H1 (cell line): ENCODE data around the gene TPM1. TPM values are rescaled to one million over a fixed set of nuclear protein-coding genes. Genes with fewer than 3 reads are reported as not detected.

Source experiments
- CTCF ChIA-PET: fragments of 300-600 bp; sonication (Branson Sonifier 250); formaldehyde crosslinking; loops from one replicate; lab custom pipeline; 2021; ENCODE audit not compliant: partially characterized antibody; lab: Charles Lee
- POLR2A ChIA-PET: fragments of 300-600 bp; sonication (Branson Sonifier 250); formaldehyde crosslinking; loops from one replicate; lab custom pipeline; 2021; ENCODE audit warnings: inconsistent platforms; ENCODE audit not compliant: partially characterized antibody; lab: Charles Lee
- DNase-seq, 2 experiments: peaks; one replicate each; pipeline versions ENCODE4 v3.0.0 to v3.0.0-alpha.2; 2010 to 2022; ENCODE audit warnings: low spot score in 2 of 2, low read depth in 1 of 2, mixed read lengths in 1 of 2
- FAIRE-seq: peaks from 2 replicates; lab custom pipeline; 2011; peaks lifted over from hg19 to GRCh38; lab: Jason Lieb, UNC
- H2AFZ ChIP-seq: 2 replicates; pipeline ENCODE4 v1.8.1; 2012; ENCODE audit warnings: low read length, inconsistent platforms
- H2AK5ac ChIP-seq: 2 replicates; pipeline ENCODE4 v1.6.1; 2013; ENCODE audit warnings: low read depth, low read length
- H2BK120ac ChIP-seq: replicated peaks from 2 replicates; pipeline ENCODE3; 2013; ENCODE audit warnings: low read depth, low read length, inconsistent platforms
- H2BK12ac ChIP-seq: 2 replicates; pipeline ENCODE4 v1.6.1; 2013; ENCODE audit warnings: low read depth, low read length
- H2BK15ac ChIP-seq: 2 replicates; pipeline ENCODE4 v1.6.1; 2013; ENCODE audit warnings: low read length
- H2BK20ac ChIP-seq: 2 replicates; pipeline ENCODE4 v1.6.1; 2013; ENCODE audit warnings: low read length
- H2BK5ac ChIP-seq: 2 replicates; pipeline ENCODE4 v1.6.1; 2013; ENCODE audit warnings: low read depth, low read length
- H3K14ac ChIP-seq: 2 replicates; pipeline ENCODE4 v1.6.1; 2013; ENCODE audit warnings: inconsistent platforms; ENCODE audit not compliant: insufficient read length
- H3K18ac ChIP-seq: 2 replicates; pipeline ENCODE4 v1.6.1; 2013; ENCODE audit warnings: low read length; ENCODE audit errors: extremely low read depth
- H3K23ac ChIP-seq: 2 replicates; pipeline ENCODE4 v1.6.1; 2013; ENCODE audit warnings: inconsistent platforms; ENCODE audit not compliant: insufficient read length
- H3K23me2 ChIP-seq: 2 replicates; pipeline ENCODE4 v1.6.1; 2013; ENCODE audit warnings: low read depth, low read length
- H3K27ac ChIP-seq: 2 replicates; pipeline ENCODE4 v1.6.1; 2011; ENCODE audit warnings: low read depth, low read length, inconsistent platforms
- H3K27me3 ChIP-seq, 4 experiments: replicated peaks in 1 of 4; 1 replicate in 1 of 4; 2 replicates in 3 of 4; pipeline versions ENCODE4 v1.6.1 to v1.8.1; 2011 to 2013; ENCODE audit warnings: low read length in 3 of 4, mild to moderate bottlenecking in 3 of 4, inconsistent platforms in 2 of 4, mixed read lengths in 2 of 4, moderate library complexity in 1 of 4; ENCODE audit not compliant: control insufficient read depth in 3 of 4, insufficient read depth in 3 of 4; ENCODE audit errors: extremely low read depth in 1 of 4
- H3K36me3 ChIP-seq, 4 experiments: 2 replicates each; pipeline versions ENCODE4 v1.6.1 to v1.8.1; 2011 to 2013; ENCODE audit warnings: mild to moderate bottlenecking in 4 of 4, low read length in 3 of 4, moderate library complexity in 2 of 4, control low read depth in 1 of 4, inconsistent platforms in 1 of 4; ENCODE audit not compliant: insufficient read depth in 4 of 4, control insufficient read depth in 2 of 4
- H3K4ac ChIP-seq: replicated peaks from 2 replicates; pipeline ENCODE3; 2013; ENCODE audit warnings: low read length, low read depth, mixed read lengths, inconsistent platforms; ENCODE audit not compliant: insufficient read length
- H3K4me1 ChIP-seq, 4 experiments: replicated peaks in 1 of 4; 1 replicate in 1 of 4; 2 replicates in 3 of 4; pipeline versions ENCODE4 v1.6.1 to v1.8.1; 2011 to 2013; ENCODE audit warnings: low read length in 3 of 4, inconsistent platforms in 2 of 4, mixed read lengths in 1 of 4; ENCODE audit not compliant: insufficient read depth in 4 of 4, control insufficient read depth in 3 of 4
- H3K4me2 ChIP-seq, 2 experiments: 2 replicates each; pipeline versions ENCODE4 v1.6.1 to v1.8.1; 2011 to 2013; ENCODE audit warnings: low read depth in 2 of 2, low read length in 2 of 2, control low read depth in 1 of 2, inconsistent platforms in 1 of 2, mild to moderate bottlenecking in 1 of 2; ENCODE audit not compliant: insufficient read depth in 1 of 2
- H3K4me3 ChIP-seq, 4 experiments: fragments of 200-600, 300-600 bp in 1 of 4; sonication (generic), shearing (Covaris generic), sonication (Bioruptor Twin) in 1 of 4; 2 replicates each; pipeline versions ENCODE4 v1.5.1 to v1.8.1; 2011 to 2016; ENCODE audit warnings: low read length in 4 of 4, low read depth in 3 of 4, control low read depth in 2 of 4, inconsistent platforms in 2 of 4, mild to moderate bottlenecking in 2 of 4, mixed read lengths in 1 of 4, moderate library complexity in 1 of 4; ENCODE audit not compliant: insufficient read depth in 2 of 4; ENCODE audit errors: extremely low read depth in 1 of 4
- H3K56ac ChIP-seq: replicated peaks from 2 replicates; pipeline ENCODE3; 2013; ENCODE audit warnings: low read depth, mild to moderate bottlenecking, mixed read lengths, low read length, inconsistent platforms; ENCODE audit not compliant: insufficient read length
- H3K79me1 ChIP-seq: 2 replicates; pipeline ENCODE4 v1.6.1; 2013; ENCODE audit warnings: low read depth, low read length, control low read depth
- H3K79me2 ChIP-seq, 2 experiments: 2 replicates each; pipeline versions ENCODE4 v1.6.1 to v1.8.1; 2012 to 2013; ENCODE audit warnings: low read length in 2 of 2, mild to moderate bottlenecking in 2 of 2, inconsistent platforms in 1 of 2; ENCODE audit not compliant: insufficient read depth in 2 of 2, control insufficient read depth in 1 of 2
- H3K9ac ChIP-seq, 4 experiments: replicated peaks in 1 of 4; 1 replicate in 1 of 4; 2 replicates in 3 of 4; pipeline versions ENCODE4 v1.6.1 to v1.8.1; 2011 to 2013; ENCODE audit warnings: low read depth in 3 of 4, low read length in 3 of 4, control low read depth in 2 of 4, mild to moderate bottlenecking in 2 of 4, moderate library complexity in 2 of 4, inconsistent platforms in 1 of 4; ENCODE audit errors: extremely low read depth in 1 of 4
- H3K9me3 ChIP-seq, 2 experiments: 2 replicates each; pipeline versions ENCODE4 v1.6.1 to v1.8.1; 2012 to 2013; ENCODE audit warnings: mild to moderate bottlenecking in 2 of 2, moderate library complexity in 2 of 2, control low read depth in 1 of 2, inconsistent platforms in 1 of 2, low read depth in 1 of 2, low read length in 1 of 2, mixed read lengths in 1 of 2; ENCODE audit not compliant: insufficient read depth in 2 of 2
- H4K20me1 ChIP-seq, 2 experiments: replicated peaks in 1 of 2; 2 replicates each; pipeline versions ENCODE3 to v1.8.1; 2011 to 2013; ENCODE audit warnings: inconsistent platforms in 2 of 2, low read length in 2 of 2, mild to moderate bottlenecking in 1 of 2; ENCODE audit not compliant: insufficient read depth in 2 of 2, control insufficient read depth in 1 of 2
- H4K5ac ChIP-seq: 2 replicates; pipeline ENCODE4 v1.6.1; 2013; ENCODE audit warnings: low read length, low read depth, mixed read lengths, inconsistent platforms; ENCODE audit not compliant: insufficient read length
- H4K8ac ChIP-seq: 2 replicates; pipeline ENCODE4 v1.8.0; 2013; ENCODE audit warnings: mild to moderate bottlenecking, moderate library complexity, low read length, inconsistent platforms; ENCODE audit not compliant: insufficient read depth; ENCODE audit errors: extremely low read depth
- H4K91ac ChIP-seq: replicated peaks from 2 replicates; pipeline ENCODE3; 2013; ENCODE audit warnings: low read length, mixed read lengths, inconsistent platforms; ENCODE audit not compliant: insufficient read length
- BCL11A ChIP-seq, 2 experiments: IDR thresholded peaks; one replicate each; pipeline ENCODE4 v1.6.1; 2011; ENCODE audit warnings: low read depth in 2 of 2, low read length in 2 of 2, mild to moderate bottlenecking in 2 of 2
- EP300 ChIP-seq, 2 experiments: IDR thresholded peaks; 1 replicate in 1 of 2; 2 replicates in 1 of 2; pipeline ENCODE4 v1.6.1; 2011 to 2012; ENCODE audit warnings: low read depth in 2 of 2, low read length in 2 of 2, mild to moderate bottlenecking in 2 of 2, borderline replicate concordance in 1 of 2, inconsistent platforms in 1 of 2, moderate library complexity in 1 of 2
- JUN ChIP-seq: IDR thresholded peaks from 2 replicates; pipeline ENCODE4 v1.6.1; 2011; ENCODE audit warnings: low read depth, mild to moderate bottlenecking, improper control_type of control experiment, low read length
- JUND ChIP-seq: IDR thresholded peaks from 2 replicates; pipeline ENCODE4 v1.6.1; 2011; ENCODE audit warnings: mild to moderate bottlenecking, improper control_type of control experiment, low read length
- KDM5A ChIP-seq: fragments of 200-600 bp; IDR thresholded peaks from 2 replicates; pipeline ENCODE4 v1.7.1; 2012; ENCODE audit warnings: mild to moderate bottlenecking, low read length, inconsistent platforms, mixed read lengths
- TAF7 ChIP-seq: optimal IDR thresholded peaks from 2 replicates; pipeline ENCODE3; 2011; ENCODE audit warnings: low read depth, mild to moderate bottlenecking, inconsistent platforms, low read length, moderate library complexity, borderline replicate concordance
- TBP ChIP-seq: IDR thresholded peaks from 2 replicates; pipeline ENCODE4 v1.6.1; 2011; ENCODE audit warnings: low read depth, low read length, improper control_type of control experiment
- TEAD4 ChIP-seq: IDR thresholded peaks from 2 replicates; pipeline ENCODE4 v1.6.1; 2012; ENCODE audit warnings: low read depth, low read length, inconsistent platforms, mixed read lengths
- YY1 ChIP-seq: IDR thresholded peaks from 2 replicates; pipeline ENCODE4 v1.6.1; 2011; ENCODE audit warnings: low read depth, mild to moderate bottlenecking, low read length
- WGBS, 2 experiments: shearing (Covaris generic) in 1 of 2; methylation state at CpG; one replicate each; pipeline versions ENCODE4 v1.1.6 to v1.1.7; 2013 to 2015; ENCODE audit warnings: low lambda C conversion rate in 2 of 2, mixed read lengths in 2 of 2, inconsistent platforms in 1 of 2, low coverage in 1 of 2, missing lambda C conversion rate in 1 of 2; ENCODE audit not compliant: insufficient replicate concordance in 2 of 2, insufficient coverage in 1 of 2, insufficient read length in 1 of 2; ENCODE audit errors: extremely low coverage in 1 of 2, missing lambda C conversion rate in 1 of 2; 5-methylcytosine and 5-hydroxymethylcytosine counted together
- polyA plus RNA-seq, 7 experiments: library from polyadenylated mRNA; depleted of rRNA in 3 of 7; stranded (reverse) in 5 of 7; unstranded in 2 of 7; fragments of >200 nt in 5 of 7; fragments of 200-250 nt in 2 of 7; gene quantifications; 1 replicate in 5 of 7; 2 replicates in 1 of 7; 4 replicates in 1 of 7; pipeline versions ENCODE4 v1.2.1 to v1.2.3, GENCODE V29; 2011 to 2013; ENCODE audit warnings: missing spikeins in 2 of 7, mixed read lengths in 2 of 7
- total RNA-seq: library from RNA; stranded (reverse); fragmentation: NEBNext Ultra II Directional; extraction: Animal tissue kit (Norgen Biotek cat#: 25700); gene quantifications from 2 replicates; pipeline ENCODE4 v1.2.1, GENCODE V29; 2021
- TF ChIP-seq, protein P1 (sequence below): IDR thresholded peaks from 2 replicates; pipeline ENCODE4 v1.6.1; 2011; ENCODE audit warnings: low read depth, mild to moderate bottlenecking, low read length; ENCODE audit not compliant: insufficient read depth

TPM1 gene
- total and polyA plus RNA-seq, 2 of the 8 experiments (the other 6 are each of a cell fraction or from before 2014, with no cell fraction given) = 258 to 579 TPM

GRCh38 chr15:63044645-63045464 is 2.3 kb downstream of the TPM1 start:
- Histone ChIP-seq H3K79me2 (peaks cover 0 to 32% of the 10 kb centered on the region in 2 experiments; a peak in 3 of 4 replicates), H4K91ac (no peak overlapping the region), H3K79me1 (no peaks in the 10 kb centered on the region), H3K27ac (peak overlapping the region; percentile 20; the same call in 1 of the 2 replicates), H3K56ac (no peak overlapping the region), H3K4me3 (peak overlapping the region; percentile 92 to 98 (median 96); a peak in 7 of 8 replicates), H2BK20ac (no peak overlapping the region), H3K18ac (peak overlapping the region; percentile 7; the same call in 1 of the 2 replicates), H3K4ac (no peak overlapping the region), H2BK5ac (peak overlapping the region; percentile 18; the same call in 1 of the 2 replicates), H3K4me1 (peaks cover 15 to 45% (median 27%) of the 10 kb centered on the region in 4 experiments), H2BK120ac (no peak overlapping the region), H2BK12ac (no peak overlapping the region), H3K9ac (peak overlapping the region in 2 of 4 experiments; percentile 83 to 89; a peak in 2 of 7 replicates), H3K36me3 (peaks cover 8 to 47% (median 18%) of the 10 kb centered on the region in 4 experiments; a peak in 7 of 8 replicates), H3K4me2 (peak overlapping the region; percentile 87 to 94), H3K23ac (no peak overlapping the region), H4K20me1 (peaks cover 3 to 9% of the 10 kb centered on the region in 2 experiments), H3K23me2 (peaks cover 23% of the 10 kb centered on the region; the same call in 1 of the 2 replicates), H4K5ac (no peak overlapping the region), H2AK5ac (no peak overlapping the region), H4K8ac (no peak overlapping the region), H3K27me3 (peaks cover 0 to 3% (median 0%) of the 10 kb centered on the region in 4 experiments; a peak in 2 of 7 replicates), H2BK15ac (no peak overlapping the region), H3K9me3 (no peaks in the 10 kb centered on the region), H3K14ac (no peak overlapping the region), H2AFZ (no peak overlapping the region)
- DNase-seq (no peak), FAIRE-seq (peak; percentile 36)
- WGBS, 2 experiments = 8% methylated on average over 6 of the region's 6 CpGs; no CpG with 5 or more reads in 1 of the 2 experiments
- CTCF ChIA-PET = interaction anchor here (0.6 to 7.1 kb wide), 13 partner anchors 30 to 1153 kb away, joined by 3 to 58 read pairs (median 3); no protein-coding TSS in a partner anchor
- POLR2A ChIA-PET = interaction anchor here (0.6 to 30.9 kb wide), 41 partner anchors 9 to 336 kb away, joined by 3 to 635 read pairs (median 4); partner anchors contain the start of genes APH1B and RPS27L
- peak; percentile 87; the same call in 1 of the 2 replicates for TF ChIP-seq JUN
- peak; percentile 56 for TF ChIP-seq TAF7
- peak; percentile 13 to 47 for TF ChIP-seq BCL11A (IDR thresholded peaks at IDR 0.05; ENCODE audit: low read depth in 2 of 2, low read length in 2 of 2)
- TF ChIP-seq TEAD4 = peak; percentile 98
- TF ChIP-seq YY1 = 0 out of 2 replicates have a peak, but pooled peaks have one; percentile 31
- TF ChIP-seq EP300 (IDR thresholded peaks at IDR 0.05; ENCODE audit: borderline replicate concordance in 1 of 2, low read depth in 2 of 2, low read length in 2 of 2) = peak in 1 of 2 experiments; percentile 79; a peak in 1 of 3 replicates
- TF ChIP-seq KDM5A = no peak
- TF ChIP-seq, protein P1, sequence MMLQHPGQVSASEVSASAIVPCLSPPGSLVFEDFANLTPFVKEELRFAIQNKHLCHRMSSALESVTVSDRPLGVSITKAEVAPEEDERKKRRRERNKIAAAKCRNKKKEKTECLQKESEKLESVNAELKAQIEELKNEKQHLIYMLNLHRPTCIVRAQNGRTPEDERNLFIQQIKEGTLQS = no peak
- TF ChIP-seq JUND = peak; percentile 81
- TF ChIP-seq TBP = no peak
